MM.1S (cell line): ENCODE results near the gene GAB2.

ENCODE experiments used
- EZH2 ChIP-seq: fragments of 300-600 bp; sonication (generic); optimal IDR thresholded peaks from 2 replicates; pipeline ENCODE3; 2017; ENCODE audit warnings: low read depth, mild to moderate bottlenecking, antibody characterized with exemption, low read length, mixed read lengths
- EZH2phosphoT487 ChIP-seq: fragments of 300-600 bp; sonication (generic); IDR thresholded peaks from 2 replicates; pipeline ENCODE4 v1.6.1; 2018; ENCODE audit warnings: antibody characterized with exemption, low read length
- TF ChIP-seq, protein P1 (sequence below): fragments of 300-600 bp; sonication (generic); IDR thresholded peaks from 2 replicates; pipeline ENCODE4 v1.5.1; 2016; ENCODE audit warnings: antibody characterized with exemption, low read length, mixed read lengths

DNA sequence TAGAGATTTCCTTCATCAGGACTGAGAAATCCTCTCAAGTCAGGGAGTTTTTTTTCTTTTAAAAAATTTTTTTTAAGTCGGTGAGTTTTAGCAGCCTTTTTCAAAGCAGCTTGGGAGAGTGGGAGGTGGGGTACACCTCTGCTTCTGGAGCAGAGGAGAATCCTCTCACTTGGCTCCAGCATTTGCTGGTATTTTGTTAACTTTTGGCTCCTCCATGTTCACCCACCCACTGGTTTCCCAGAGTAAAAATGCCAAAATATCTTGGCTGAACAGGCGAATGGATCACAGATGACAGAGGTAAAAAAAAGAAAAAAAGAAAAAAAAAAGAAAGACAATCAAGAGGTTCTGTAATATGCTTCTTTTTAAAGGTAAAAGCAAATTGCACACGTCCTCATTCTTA, 68.0 kb downstream of the GAB2 start:
- TF ChIP-seq, protein P1, sequence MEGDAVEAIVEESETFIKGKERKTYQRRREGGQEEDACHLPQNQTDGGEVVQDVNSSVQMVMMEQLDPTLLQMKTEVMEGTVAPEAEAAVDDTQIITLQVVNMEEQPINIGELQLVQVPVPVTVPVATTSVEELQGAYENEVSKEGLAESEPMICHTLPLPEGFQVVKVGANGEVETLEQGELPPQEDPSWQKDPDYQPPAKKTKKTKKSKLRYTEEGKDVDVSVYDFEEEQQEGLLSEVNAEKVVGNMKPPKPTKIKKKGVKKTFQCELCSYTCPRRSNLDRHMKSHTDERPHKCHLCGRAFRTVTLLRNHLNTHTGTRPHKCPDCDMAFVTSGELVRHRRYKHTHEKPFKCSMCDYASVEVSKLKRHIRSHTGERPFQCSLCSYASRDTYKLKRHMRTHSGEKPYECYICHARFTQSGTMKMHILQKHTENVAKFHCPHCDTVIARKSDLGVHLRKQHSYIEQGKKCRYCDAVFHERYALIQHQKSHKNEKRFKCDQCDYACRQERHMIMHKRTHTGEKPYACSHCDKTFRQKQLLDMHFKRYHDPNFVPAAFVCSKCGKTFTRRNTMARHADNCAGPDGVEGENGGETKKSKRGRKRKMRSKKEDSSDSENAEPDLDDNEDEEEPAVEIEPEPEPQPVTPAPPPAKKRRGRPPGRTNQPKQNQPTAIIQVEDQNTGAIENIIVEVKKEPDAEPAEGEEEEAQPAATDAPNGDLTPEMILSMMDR: no peak
- TF ChIP-seq EZH2: no peak
- TF ChIP-seq EZH2phosphoT487: no peak
